Measurements from ENCODE around the gene ZNF319.
A peak's percentile ranks its signal among the peaks of the same experiment; 100 is the strongest.
"Not testable (repeated sequence)": the region's sequence is repeated elsewhere in the genome, so short reads cannot be mapped to it uniquely, and the experiment has no call there.

Gene ZNF319

GRCh38 chr16:58013201-58013956 lies 12.9 kb upstream of the ZNF319 start:
- Mint-ChIP-seq H3K27me3 (no peaks in the 10 kb centered on the region), H3K36me3 (peaks cover 6% of the 10 kb centered on the region), H3K4me1 (no peaks in the 10 kb centered on the region), H3K4me3 (no peak overlapping the region), H3K27ac (no peak overlapping the region), H3K9me3 (no peaks in the 10 kb centered on the region)

- H3K27me3 Mint-ChIP-seq = no peaks in the 10 kb centered on the region
- H3K4me3 Mint-ChIP-seq = no peak overlapping the region
- no peak overlapping the region for H3K27ac Mint-ChIP-seq
- H3K9me3 Mint-ChIP-seq = no peaks in the 10 kb centered on the region
- peaks cover 6% of the 10 kb centered on the region for H3K36me3 Mint-ChIP-seq
- H3K4me1 Mint-ChIP-seq = no peaks in the 10 kb centered on the region
Measured at GRCh38 chr16:58012481-58012880, 12.0 kb upstream of the ZNF319 start.

GRCh38 chr16:58011652-58012051 lies 11.2 kb upstream of the ZNF319 start:
- Mint-ChIP-seq H3K9me3 (no peaks in the 10 kb centered on the region), H3K27me3 (no peaks in the 10 kb centered on the region), H3K27ac (no peak overlapping the region), H3K36me3 (peaks cover 9% of the 10 kb centered on the region), H3K4me1 (peaks cover 5% of the 10 kb centered on the region), H3K4me3 (no peak overlapping the region)

- Mint-ChIP-seq H3K4me1 (peaks cover 5% of the 10 kb centered on the region), H3K4me3 (no peak overlapping the region), H3K9me3 (no peaks in the 10 kb centered on the region), H3K36me3 (peaks cover 9% of the 10 kb centered on the region), H3K27me3 (no peaks in the 10 kb centered on the region), H3K27ac (no peak overlapping the region)
Measured at GRCh38 chr16:58010886-58011285, 10.4 kb upstream of the ZNF319 start.

GRCh38 chr16:58009856-58010416 lies 9.5 kb upstream of the ZNF319 start:
- Mint-ChIP-seq H3K27ac (no peak overlapping the region), H3K9me3 (no peaks in the 10 kb centered on the region), H3K4me3 (no peak overlapping the region), H3K4me1 (peaks cover 10% of the 10 kb centered on the region), H3K36me3 (peaks cover 9% of the 10 kb centered on the region), H3K27me3 (no peaks in the 10 kb centered on the region)

GRCh38 chr16:58004736-58005135 lies 4.3 kb upstream of the ZNF319 start:
- not testable (repeated sequence) for H3K27me3 Mint-ChIP-seq, H3K9me3 Mint-ChIP-seq, H3K27ac Mint-ChIP-seq, H3K4me3 Mint-ChIP-seq
- Mint-ChIP-seq H3K36me3 (peaks cover 12% of the 10 kb centered on the region), H3K4me1 (peaks cover 38% of the 10 kb centered on the region)

GRCh38 chr16:58002936-58003335 lies 2.5 kb upstream of the ZNF319 start:
- Mint-ChIP-seq H3K27ac (no peak overlapping the region), H3K4me1 (peaks cover 54% of the 10 kb centered on the region)

GRCh38 chr16:58002416-58002800 lies 1.9 kb upstream of the ZNF319 start:
- H3K36me3 Mint-ChIP-seq = peaks cover 12% of the 10 kb centered on the region
- H3K27me3 Mint-ChIP-seq = no peaks in the 10 kb centered on the region
- peak overlapping the region; percentile 93 for H3K4me3 Mint-ChIP-seq
- H3K27ac Mint-ChIP-seq = no peak overlapping the region
- H3K9me3 Mint-ChIP-seq = no peaks in the 10 kb centered on the region
- peaks cover 59% of the 10 kb centered on the region for H3K4me1 Mint-ChIP-seq

More at GRCh38 chr16:58002936-58003335, 2.5 kb upstream of the ZNF319 start:
- no peak overlapping the region for H3K4me3 Mint-ChIP-seq
- no peaks in the 10 kb centered on the region for H3K27me3 Mint-ChIP-seq
- peaks cover 12% of the 10 kb centered on the region for H3K36me3 Mint-ChIP-seq
- no peaks in the 10 kb centered on the region for H3K9me3 Mint-ChIP-seq

- H3K9me3 Mint-ChIP-seq = no peaks in the 10 kb centered on the region
- no peak overlapping the region for H3K27ac Mint-ChIP-seq
- H3K4me1 Mint-ChIP-seq = peaks cover 59% of the 10 kb centered on the region
- no peaks in the 10 kb centered on the region for H3K27me3 Mint-ChIP-seq
- H3K4me3 Mint-ChIP-seq = peak overlapping the region; percentile 93
- peaks cover 9% of the 10 kb centered on the region for H3K36me3 Mint-ChIP-seq
Measured at GRCh38 chr16:58001781-58002415, 1.4 kb upstream of the ZNF319 start.

- peak within 1 kb of the TSS; percentile 88 for H3K27ac Mint-ChIP-seq
- no peaks in the 10 kb centered on the region for H3K27me3 Mint-ChIP-seq
- peaks cover 61% of the 10 kb centered on the region for H3K4me1 Mint-ChIP-seq
- H3K36me3 Mint-ChIP-seq = peaks cover 8% of the 10 kb centered on the region
- no peaks in the 10 kb centered on the region for H3K9me3 Mint-ChIP-seq
- peak within 1 kb of the TSS; percentile 93 for H3K4me3 Mint-ChIP-seq
Measured at GRCh38 chr16:58000706-58001676, 519 bp upstream of the ZNF319 start, which contains the start of gene USB1. USB1 (plus strand) TSS chr16:58001407; CDS start chr16:58001484, 77 bp downstream.

GRCh38 chr16:57999366-57999970 lies 1.0 kb downstream of the ZNF319 start:
- Mint-ChIP-seq H3K27me3 (no peaks in the 10 kb centered on the region), H3K4me3 (peak overlapping the region; percentile 83), H3K36me3 (peaks cover 5% of the 10 kb centered on the region), H3K4me1 (peaks cover 63% of the 10 kb centered on the region), H3K27ac (peak overlapping the region; percentile 81), H3K9me3 (no peaks in the 10 kb centered on the region)

- H3K27ac Mint-ChIP-seq = peak overlapping the region; percentile 81
- peaks cover 61% of the 10 kb centered on the region for H3K4me1 Mint-ChIP-seq
- peaks cover 4% of the 10 kb centered on the region for H3K36me3 Mint-ChIP-seq
- H3K27me3 Mint-ChIP-seq = no peaks in the 10 kb centered on the region
- peak overlapping the region; percentile 83 for H3K4me3 Mint-ChIP-seq
- H3K9me3 Mint-ChIP-seq = no peaks in the 10 kb centered on the region
Measured at GRCh38 chr16:57998992-57999365, 1.5 kb downstream of the ZNF319 start.

- Mint-ChIP-seq H3K4me3 (peak overlapping the region; percentile 83), H3K27me3 (no peaks in the 10 kb centered on the region), H3K4me1 (peaks cover 58% of the 10 kb centered on the region), H3K9me3 (no peaks in the 10 kb centered on the region), H3K36me3 (peaks cover 1% of the 10 kb centered on the region), H3K27ac (peak overlapping the region; percentile 74)
Measured at GRCh38 chr16:57998486-57998885, 2.0 kb downstream of the ZNF319 start.

GRCh38 chr16:57997528-57998265 lies 2.8 kb downstream of the ZNF319 start:
- peaks cover 60% of the 10 kb centered on the region for H3K4me1 Mint-ChIP-seq
- no peaks in the 10 kb centered on the region for H3K27me3 Mint-ChIP-seq
- no peak overlapping the region for H3K4me3 Mint-ChIP-seq
- H3K36me3 Mint-ChIP-seq = peaks cover 1% of the 10 kb centered on the region
- H3K9me3 Mint-ChIP-seq = no peaks in the 10 kb centered on the region
- peak overlapping the region; percentile 74 for H3K27ac Mint-ChIP-seq
